PFSK-1 (cell line): ENCODE measurements around the gene RBM8A.

Experiments used
- FOXP2 ChIP-seq: optimal IDR thresholded peaks from 2 replicates; pipeline ENCODE3; 2011; ENCODE audit warnings: borderline replicate concordance, control low read depth, inconsistent platforms; ENCODE audit not compliant: insufficient read depth; ENCODE audit errors: extremely low read length, extremely low read depth
- POLR2AphosphoS5 ChIP-seq: IDR thresholded peaks from 2 replicates; pipeline ENCODE4 v1.6.1; 2012; ENCODE audit warnings: low read depth, mild to moderate bottlenecking, control low read depth, low read length, moderate library complexity
- SIN3A ChIP-seq: IDR thresholded peaks from 2 replicates; pipeline ENCODE4 v1.6.1; 2012; ENCODE audit warnings: mild to moderate bottlenecking, low read length, moderate library complexity, borderline replicate concordance; ENCODE audit not compliant: insufficient read depth
- TAF1 ChIP-seq: IDR thresholded peaks from 2 replicates; pipeline ENCODE4 v1.6.1; 2012; ENCODE audit warnings: low read length, control low read depth, borderline replicate concordance; ENCODE audit not compliant: insufficient read depth
- TF ChIP-seq, protein P1 (sequence below), 2 experiments: IDR thresholded peaks; 2 replicates each; pipeline versions ENCODE4 v1.6.1 to v1.8.0; 2011 to 2012; ENCODE audit warnings: low read depth in 2 of 2, low read length in 2 of 2, control low read depth in 1 of 2, inconsistent platforms in 1 of 2, mild to moderate bottlenecking in 1 of 2, moderate library complexity in 1 of 2; ENCODE audit not compliant: insufficient read depth in 1 of 2

The RBM8A gene

DNA sequence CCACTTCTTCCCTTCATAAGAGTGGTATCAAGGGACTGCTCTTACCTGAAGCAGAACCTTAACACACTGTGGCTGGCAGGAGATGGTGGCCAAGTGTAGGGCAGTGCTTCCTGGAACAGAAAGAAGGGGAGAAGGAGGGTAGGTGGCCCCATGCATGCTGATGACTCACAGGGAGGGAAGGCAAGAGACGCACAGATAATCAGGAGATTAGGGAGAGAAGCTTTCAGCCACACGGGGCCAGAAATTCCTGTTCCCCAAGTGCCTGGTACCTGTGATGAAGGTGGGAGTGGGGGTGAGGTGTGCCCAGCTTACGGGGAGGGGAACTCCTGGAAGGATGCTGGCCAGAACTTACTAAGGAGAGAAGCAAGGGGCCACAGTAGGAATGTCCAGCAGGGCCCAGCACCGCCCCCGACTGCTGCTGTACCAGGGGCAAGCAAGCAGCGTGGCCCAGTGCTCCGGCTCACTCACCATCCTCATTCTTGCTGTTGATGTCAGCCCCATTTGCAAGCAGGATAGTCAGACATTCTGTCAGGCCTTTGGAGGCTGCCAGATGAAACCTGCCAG lies 49.3 kb downstream of the RBM8A start:
- TF ChIP-seq, protein P1, sequence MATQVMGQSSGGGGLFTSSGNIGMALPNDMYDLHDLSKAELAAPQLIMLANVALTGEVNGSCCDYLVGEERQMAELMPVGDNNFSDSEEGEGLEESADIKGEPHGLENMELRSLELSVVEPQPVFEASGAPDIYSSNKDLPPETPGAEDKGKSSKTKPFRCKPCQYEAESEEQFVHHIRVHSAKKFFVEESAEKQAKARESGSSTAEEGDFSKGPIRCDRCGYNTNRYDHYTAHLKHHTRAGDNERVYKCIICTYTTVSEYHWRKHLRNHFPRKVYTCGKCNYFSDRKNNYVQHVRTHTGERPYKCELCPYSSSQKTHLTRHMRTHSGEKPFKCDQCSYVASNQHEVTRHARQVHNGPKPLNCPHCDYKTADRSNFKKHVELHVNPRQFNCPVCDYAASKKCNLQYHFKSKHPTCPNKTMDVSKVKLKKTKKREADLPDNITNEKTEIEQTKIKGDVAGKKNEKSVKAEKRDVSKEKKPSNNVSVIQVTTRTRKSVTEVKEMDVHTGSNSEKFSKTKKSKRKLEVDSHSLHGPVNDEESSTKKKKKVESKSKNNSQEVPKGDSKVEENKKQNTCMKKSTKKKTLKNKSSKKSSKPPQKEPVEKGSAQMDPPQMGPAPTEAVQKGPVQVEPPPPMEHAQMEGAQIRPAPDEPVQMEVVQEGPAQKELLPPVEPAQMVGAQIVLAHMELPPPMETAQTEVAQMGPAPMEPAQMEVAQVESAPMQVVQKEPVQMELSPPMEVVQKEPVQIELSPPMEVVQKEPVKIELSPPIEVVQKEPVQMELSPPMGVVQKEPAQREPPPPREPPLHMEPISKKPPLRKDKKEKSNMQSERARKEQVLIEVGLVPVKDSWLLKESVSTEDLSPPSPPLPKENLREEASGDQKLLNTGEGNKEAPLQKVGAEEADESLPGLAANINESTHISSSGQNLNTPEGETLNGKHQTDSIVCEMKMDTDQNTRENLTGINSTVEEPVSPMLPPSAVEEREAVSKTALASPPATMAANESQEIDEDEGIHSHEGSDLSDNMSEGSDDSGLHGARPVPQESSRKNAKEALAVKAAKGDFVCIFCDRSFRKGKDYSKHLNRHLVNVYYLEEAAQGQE (IDR thresholded peaks at IDR 0.05; ENCODE audit: insufficient read depth in 1 of 2, low read depth in 2 of 2, low read length in 2 of 2): no peak
- TF ChIP-seq POLR2AphosphoS5 (no peak), TAF1 (no peak), SIN3A (no peak), FOXP2 (no peak)

DNA sequence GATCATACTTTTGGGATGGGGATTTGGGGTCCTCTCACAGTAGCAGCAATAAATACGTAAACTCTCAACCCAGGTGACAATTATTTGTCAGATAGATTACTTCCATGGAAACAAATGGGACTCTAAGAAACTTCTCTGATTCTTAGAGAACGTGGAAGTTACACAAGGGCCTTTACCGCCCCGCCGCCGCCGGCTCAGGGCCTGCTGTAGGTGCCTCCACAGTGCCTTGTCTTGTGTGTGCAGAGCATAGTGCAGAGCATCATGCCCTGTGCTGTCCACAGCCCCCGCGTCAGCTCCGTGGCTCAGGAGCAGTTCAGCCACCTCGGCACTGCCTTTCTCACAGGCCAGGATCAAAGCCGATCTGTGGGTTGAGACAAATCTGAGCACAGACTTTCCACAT lies 52.6 kb downstream of the RBM8A start:
- TF ChIP-seq FOXP2 (no peak), POLR2AphosphoS5 (no peak), SIN3A (no peak), TAF1 (no peak)
- TF ChIP-seq, protein P1 (IDR thresholded peaks at IDR 0.05; ENCODE audit: insufficient read depth in 1 of 2, low read depth in 2 of 2, low read length in 2 of 2): no peak

DNA sequence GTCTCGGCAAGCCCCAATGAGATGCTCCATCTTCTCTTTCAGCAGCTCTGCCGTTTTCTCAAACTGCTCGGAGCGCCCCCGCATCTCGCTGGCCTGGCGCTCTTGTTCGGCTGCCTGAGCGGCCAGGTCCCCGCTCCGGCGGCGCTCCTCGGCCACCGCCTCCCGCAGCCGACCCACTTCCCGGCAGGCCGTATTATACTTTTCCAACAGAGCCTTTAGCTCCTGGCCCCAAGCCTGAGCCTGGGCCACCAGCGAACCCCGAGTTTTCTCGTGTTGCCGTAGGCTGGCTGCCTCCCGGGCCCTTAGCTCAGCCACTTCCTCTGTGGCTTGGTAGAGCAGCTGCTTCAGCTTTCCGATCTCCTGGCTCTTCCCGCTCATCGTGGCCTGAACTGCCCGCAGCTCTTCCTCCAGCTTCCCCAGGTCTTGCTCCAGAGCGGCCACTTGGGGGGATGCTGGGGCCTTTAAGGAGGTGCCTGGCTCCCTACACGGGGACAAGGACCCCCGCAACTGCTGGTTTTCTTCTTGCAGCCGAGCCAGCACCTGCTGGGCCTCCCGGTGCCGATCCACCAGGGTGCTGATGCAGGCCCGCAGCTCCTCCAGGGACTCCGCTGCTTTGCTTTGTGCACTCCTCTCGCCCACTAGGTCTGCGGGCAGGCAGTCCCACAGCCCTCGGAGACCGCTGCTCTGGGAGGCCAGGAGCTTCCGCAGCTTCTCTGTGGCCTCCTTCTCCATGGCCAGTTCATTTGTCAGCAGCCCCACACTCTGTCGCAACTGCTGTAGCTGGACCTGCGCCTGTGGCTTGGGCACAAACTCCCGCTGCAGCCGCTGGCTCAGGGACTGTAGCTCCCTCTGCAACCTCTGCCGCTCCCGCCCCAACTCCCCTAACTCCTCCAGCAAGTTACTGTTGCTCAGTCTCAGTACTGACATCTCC lies 55.0 kb downstream of the RBM8A start:
- no peak for TF ChIP-seq SIN3A
- TF ChIP-seq TAF1: no peak
- no peak for TF ChIP-seq FOXP2
- TF ChIP-seq POLR2AphosphoS5: no peak
- TF ChIP-seq, protein P1 (IDR thresholded peaks at IDR 0.05; ENCODE audit: insufficient read depth in 1 of 2, low read depth in 2 of 2, low read length in 2 of 2): no peak
